ENCODE measurements around the gene PLAU. TPM values are rescaled to one million over a fixed set of nuclear protein-coding genes. Genes with fewer than 3 reads are reported as not detected.
A peak's percentile ranks its signal among the peaks of the same experiment; 100 is the strongest.

The PLAU gene
- total and polyA plus RNA-seq, 10 of the 15 experiments (the other 5 are each of a cell fraction or from before 2014, with no cell fraction given): 2.5 to 20.9 (median 11.5) TPM

GRCh38 chr10:73931767-73932619 lies 21.1 kb downstream of the PLAU start:
- H3K4me2 ChIP-seq (ENCODE audit: control insufficient read depth, insufficient read depth): peak overlapping the region; percentile 65
- H2AFZ ChIP-seq (ENCODE audit: control insufficient read depth, low read depth, low read length): peak overlapping the region; percentile 62
- BruUV-seq (replicated peaks): no TSS peak
- no peaks in the 10 kb centered on the region for H3K27me3 ChIP-seq (replicated peaks in 1 of 2; ENCODE audit: control insufficient read depth in 2 of 2, insufficient read depth in 2 of 2, low read length in 1 of 2)
- H3K9me3 ChIP-seq (replicated peaks; ENCODE audit: control insufficient read depth, insufficient read depth, low read length): no peaks in the 10 kb centered on the region
- H3K27ac ChIP-seq (ENCODE audit: control insufficient read depth, insufficient read depth): peak overlapping the region; percentile 68
- ChIA-PET POLR2A (interaction anchor here (0.5 to 2.3 kb wide), 13 partner anchors 8 to 292 kb away, joined by 3 to 11 read pairs (median 5); partner anchors contain the start of gene PLAU), SMC1A (ENCODE audit: uncharacterized antibody, unreplicated experiment) (interaction anchor here (0.7 to 34.4 kb wide), 13 partner anchors 8 to 236 kb away, joined by 3 to 1048 read pairs (median 4); no protein-coding TSS in a partner anchor), RAD21 (ENCODE audit: unreplicated experiment) (interaction anchor here (1.0 to 19.6 kb wide), 9 partner anchors 9 to 172 kb away, joined by 3 to 616 read pairs (median 5); partner anchors contain the start of genes CAMK2G and PLAU), CTCF (interaction anchor here (0.7 to 21.2 kb wide), 8 partner anchors 8 to 150 kb away, joined by 3 to 930 read pairs (median 7); no protein-coding TSS in a partner anchor)
- peak overlapping the region; percentile 41; the same call in 1 of the 2 replicates for H3K9ac ChIP-seq (ENCODE audit: control insufficient read depth, insufficient read depth, low read length)
- no peaks in the 10 kb centered on the region for H3K36me3 ChIP-seq (ENCODE audit: control insufficient read depth in 2 of 2, insufficient read depth in 2 of 2, low read length in 1 of 2)
- FAIRE-seq (peak; percentile 79), ATAC-seq (peak; percentile 89), DNase-seq (ENCODE audit: low read depth, low spot score) (peak; percentile 50)
- H3K79me2 ChIP-seq (ENCODE audit: control insufficient read depth, insufficient read depth, low read length): no peaks in the 10 kb centered on the region
- in situ Hi-C loops (cut with MboI): no loop called here
- no peaks in the 10 kb centered on the region for H4K20me1 ChIP-seq (ENCODE audit: control insufficient read depth, insufficient read depth)
- H3K4me1 ChIP-seq (ENCODE audit: control insufficient read depth, insufficient read depth, low read length): peaks cover 13% of the 10 kb centered on the region
- intact Hi-C loops (cut with micrococcal nuclease; ENCODE audit: unreplicated experiment): no loop called here
- H3K4me3 ChIP-seq: no peak overlapping the region
- WGBS (ENCODE audit: insufficient coverage, insufficient replicate concordance, low lambda C conversion rate, missing lambda C conversion rate): 19% methylated on average over 13 of the region's 13 CpGs
- TF ChIP-seq POLR2A (IDR thresholded peaks at IDR 0.05; ENCODE audit: low read depth, low read length) (0 out of 2 replicates have a peak, but pooled peaks have one; percentile 27), BACH1 (IDR thresholded peaks at IDR 0.05; ENCODE audit: borderline replicate concordance) (peak; percentile 62; the same call in 1 of the 2 replicates), LARP7 (IDR thresholded peaks at IDR 0.05) (0 out of 2 replicates have a peak, but pooled peaks have one; percentile 39), POLR2AphosphoS5 (IDR thresholded peaks at IDR 0.05; ENCODE audit: low read length) (no peak), PBX3 (IDR thresholded peaks at IDR 0.05; ENCODE audit: insufficient replicate concordance, low read depth, low read length) (no peak), NFYA (IDR thresholded peaks at IDR 0.05; ENCODE audit: borderline replicate concordance, low read depth, low read length) (no peak), CBX5 (IDR thresholded peaks at IDR 0.05; ENCODE audit: low read depth) (no peak), TAF1 (IDR thresholded peaks at IDR 0.05; ENCODE audit: borderline replicate concordance, low read depth, low read length) (no peak), ATF2 (IDR thresholded peaks at IDR 0.05; ENCODE audit: low read length) (0 out of 2 replicates have a peak, but pooled peaks have one; percentile 4), DPF2 (IDR thresholded peaks at IDR 0.05) (peak; percentile 68; the same call in 1 of the 2 replicates), MYB (IDR thresholded peaks at IDR 0.05; ENCODE audit: borderline replicate concordance, low read depth, low read length) (no peak), EGR1 (IDR thresholded peaks at IDR 0.05; ENCODE audit: borderline replicate concordance in 1 of 2, low read depth in 2 of 2, low read length in 2 of 2) (no peak; a peak in 1 of 3 replicates), GATAD2B (conservative IDR thresholded peaks at IDR 0.05; ENCODE audit: low read depth) (peak; percentile 27; the same call in 1 of the 2 replicates), IRF4 (IDR thresholded peaks at IDR 0.05; ENCODE audit: low read depth, low read length) (peak; percentile 65; the same call in 1 of the 2 replicates)
- TF ChIP-seq, protein P1, sequence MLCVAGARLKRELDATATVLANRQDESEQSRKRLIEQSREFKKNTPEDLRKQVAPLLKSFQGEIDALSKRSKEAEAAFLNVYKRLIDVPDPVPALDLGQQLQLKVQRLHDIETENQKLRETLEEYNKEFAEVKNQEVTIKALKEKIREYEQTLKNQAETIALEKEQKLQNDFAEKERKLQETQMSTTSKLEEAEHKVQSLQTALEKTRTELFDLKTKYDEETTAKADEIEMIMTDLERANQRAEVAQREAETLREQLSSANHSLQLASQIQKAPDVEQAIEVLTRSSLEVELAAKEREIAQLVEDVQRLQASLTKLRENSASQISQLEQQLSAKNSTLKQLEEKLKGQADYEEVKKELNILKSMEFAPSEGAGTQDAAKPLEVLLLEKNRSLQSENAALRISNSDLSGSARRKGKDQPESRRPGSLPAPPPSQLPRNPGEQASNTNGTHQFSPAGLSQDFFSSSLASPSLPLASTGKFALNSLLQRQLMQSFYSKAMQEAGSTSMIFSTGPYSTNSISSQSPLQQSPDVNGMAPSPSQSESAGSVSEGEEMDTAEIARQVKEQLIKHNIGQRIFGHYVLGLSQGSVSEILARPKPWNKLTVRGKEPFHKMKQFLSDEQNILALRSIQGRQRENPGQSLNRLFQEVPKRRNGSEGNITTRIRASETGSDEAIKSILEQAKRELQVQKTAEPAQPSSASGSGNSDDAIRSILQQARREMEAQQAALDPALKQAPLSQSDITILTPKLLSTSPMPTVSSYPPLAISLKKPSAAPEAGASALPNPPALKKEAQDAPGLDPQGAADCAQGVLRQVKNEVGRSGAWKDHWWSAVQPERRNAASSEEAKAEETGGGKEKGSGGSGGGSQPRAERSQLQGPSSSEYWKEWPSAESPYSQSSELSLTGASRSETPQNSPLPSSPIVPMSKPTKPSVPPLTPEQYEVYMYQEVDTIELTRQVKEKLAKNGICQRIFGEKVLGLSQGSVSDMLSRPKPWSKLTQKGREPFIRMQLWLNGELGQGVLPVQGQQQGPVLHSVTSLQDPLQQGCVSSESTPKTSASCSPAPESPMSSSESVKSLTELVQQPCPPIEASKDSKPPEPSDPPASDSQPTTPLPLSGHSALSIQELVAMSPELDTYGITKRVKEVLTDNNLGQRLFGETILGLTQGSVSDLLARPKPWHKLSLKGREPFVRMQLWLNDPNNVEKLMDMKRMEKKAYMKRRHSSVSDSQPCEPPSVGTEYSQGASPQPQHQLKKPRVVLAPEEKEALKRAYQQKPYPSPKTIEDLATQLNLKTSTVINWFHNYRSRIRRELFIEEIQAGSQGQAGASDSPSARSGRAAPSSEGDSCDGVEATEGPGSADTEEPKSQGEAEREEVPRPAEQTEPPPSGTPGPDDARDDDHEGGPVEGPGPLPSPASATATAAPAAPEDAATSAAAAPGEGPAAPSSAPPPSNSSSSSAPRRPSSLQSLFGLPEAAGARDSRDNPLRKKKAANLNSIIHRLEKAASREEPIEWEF (IDR thresholded peaks at IDR 0.05; ENCODE audit: insufficient replicate concordance, low read depth, low read length): no peak

Data from GM12878 (cell line).